ENCODE data around the gene BABAM2. TPM values are rescaled to one million over a fixed set of nuclear protein-coding genes. Genes with fewer than 3 reads are reported as not detected.

BABAM2 gene
- total RNA-seq, 1 experiment from 2014 or later, result 43.5 TPM

DNA sequence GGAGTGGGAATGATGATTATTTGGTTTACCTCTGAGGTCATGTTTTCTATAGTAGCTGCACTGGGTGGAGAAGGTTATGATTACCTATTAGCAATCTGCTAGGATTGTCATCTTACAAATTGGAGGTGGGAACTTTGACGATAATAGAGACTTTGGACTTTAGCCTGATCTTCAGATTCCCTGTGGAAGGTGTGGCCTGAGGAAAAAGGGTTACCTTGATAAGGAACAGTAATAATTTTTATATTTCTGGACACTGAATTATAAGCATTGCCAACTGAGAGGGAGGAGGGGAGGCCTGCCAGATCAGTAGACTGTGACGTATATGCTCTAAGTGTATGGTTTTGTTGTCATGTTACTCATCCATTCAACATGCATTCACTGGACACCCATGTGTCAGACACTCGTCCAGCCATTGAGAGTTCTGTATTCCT is 318.7 kb downstream of the BABAM2 start:
- H3K4me1 Mint-ChIP-seq (ENCODE audit: low read depth, unreplicated experiment), result peaks cover 17% of the 10 kb centered on the region
- H3K27ac Mint-ChIP-seq (ENCODE audit: unreplicated experiment), result no peak overlapping the region
- no peak overlapping the region for H3K4me3 Mint-ChIP-seq (ENCODE audit: low read depth, unreplicated experiment)
- no peaks in the 10 kb centered on the region for H3K36me3 Mint-ChIP-seq (ENCODE audit: insufficient read depth, unreplicated experiment)
- H3K9me3 Mint-ChIP-seq (ENCODE audit: low read depth, unreplicated experiment), result no peaks in the 10 kb centered on the region
- TF ChIP-seq, protein P1, sequence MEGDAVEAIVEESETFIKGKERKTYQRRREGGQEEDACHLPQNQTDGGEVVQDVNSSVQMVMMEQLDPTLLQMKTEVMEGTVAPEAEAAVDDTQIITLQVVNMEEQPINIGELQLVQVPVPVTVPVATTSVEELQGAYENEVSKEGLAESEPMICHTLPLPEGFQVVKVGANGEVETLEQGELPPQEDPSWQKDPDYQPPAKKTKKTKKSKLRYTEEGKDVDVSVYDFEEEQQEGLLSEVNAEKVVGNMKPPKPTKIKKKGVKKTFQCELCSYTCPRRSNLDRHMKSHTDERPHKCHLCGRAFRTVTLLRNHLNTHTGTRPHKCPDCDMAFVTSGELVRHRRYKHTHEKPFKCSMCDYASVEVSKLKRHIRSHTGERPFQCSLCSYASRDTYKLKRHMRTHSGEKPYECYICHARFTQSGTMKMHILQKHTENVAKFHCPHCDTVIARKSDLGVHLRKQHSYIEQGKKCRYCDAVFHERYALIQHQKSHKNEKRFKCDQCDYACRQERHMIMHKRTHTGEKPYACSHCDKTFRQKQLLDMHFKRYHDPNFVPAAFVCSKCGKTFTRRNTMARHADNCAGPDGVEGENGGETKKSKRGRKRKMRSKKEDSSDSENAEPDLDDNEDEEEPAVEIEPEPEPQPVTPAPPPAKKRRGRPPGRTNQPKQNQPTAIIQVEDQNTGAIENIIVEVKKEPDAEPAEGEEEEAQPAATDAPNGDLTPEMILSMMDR (IDR thresholded peaks at IDR 0.05; ENCODE audit: unreplicated experiment), result no peak
- H3K27me3 Mint-ChIP-seq (ENCODE audit: unreplicated experiment), result no peaks in the 10 kb centered on the region
- no peak for DNase-seq
- BruUV-seq (replicated peaks), result no TSS peak
- intact Hi-C loops (cut with micrococcal nuclease; ENCODE audit: unreplicated experiment), result no loop called here
- CTCF ChIA-PET, result no interaction called here

- Mint-ChIP-seq H3K27ac (ENCODE audit: unreplicated experiment) (no peak overlapping the region), H3K9me3 (ENCODE audit: low read depth, unreplicated experiment) (no peaks in the 10 kb centered on the region), H3K27me3 (ENCODE audit: unreplicated experiment) (no peaks in the 10 kb centered on the region), H3K4me3 (ENCODE audit: low read depth, unreplicated experiment) (no peak overlapping the region), H3K36me3 (ENCODE audit: insufficient read depth, unreplicated experiment) (no peaks in the 10 kb centered on the region), H3K4me1 (ENCODE audit: low read depth, unreplicated experiment) (peaks cover 17% of the 10 kb centered on the region)
- DNase-seq, result no peak
- intact Hi-C loops (cut with micrococcal nuclease; ENCODE audit: unreplicated experiment), result no loop called here
- CTCF ChIA-PET, result no interaction called here
- TF ChIP-seq, protein P1 (IDR thresholded peaks at IDR 0.05; ENCODE audit: unreplicated experiment), result no peak
- BruUV-seq (replicated peaks), result no TSS peak
Observed at GRCh38 chr2:28209864-28210263, 319.3 kb downstream of the BABAM2 start.

DNA sequence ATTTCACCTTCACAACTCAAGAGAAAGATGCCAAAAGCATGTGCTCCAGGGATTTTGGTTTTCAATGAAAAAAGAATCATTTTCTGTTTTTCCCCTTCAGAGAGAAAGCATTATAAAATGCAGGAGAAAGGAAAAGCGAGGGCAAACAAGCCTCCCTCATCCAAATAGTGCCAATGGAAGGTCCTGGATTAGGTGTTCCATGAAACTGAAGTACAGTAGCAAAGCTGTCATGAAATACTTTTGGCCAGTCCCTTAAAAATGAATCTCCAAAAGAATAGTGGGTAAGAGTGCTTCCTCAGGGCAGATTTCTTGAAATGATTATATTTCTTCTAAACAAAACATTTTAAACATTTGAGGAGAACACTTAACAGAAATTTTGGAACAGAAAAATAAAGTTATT is 320.0 kb downstream of the BABAM2 start:
- TF ChIP-seq, protein P1 (IDR thresholded peaks at IDR 0.05; ENCODE audit: unreplicated experiment), result no peak
- no peaks in the 10 kb centered on the region for H3K9me3 Mint-ChIP-seq (ENCODE audit: low read depth, unreplicated experiment)
- DNase-seq, result no peak
- no peak overlapping the region for H3K27ac Mint-ChIP-seq (ENCODE audit: unreplicated experiment)
- no peaks in the 10 kb centered on the region for H3K36me3 Mint-ChIP-seq (ENCODE audit: insufficient read depth, unreplicated experiment)
- CTCF ChIA-PET, result no interaction called here
- intact Hi-C loops (cut with micrococcal nuclease; ENCODE audit: unreplicated experiment), result no loop called here
- H3K4me3 Mint-ChIP-seq (ENCODE audit: low read depth, unreplicated experiment), result no peak overlapping the region
- BruUV-seq (replicated peaks), result no TSS peak
- H3K4me1 Mint-ChIP-seq (ENCODE audit: low read depth, unreplicated experiment), result peaks cover 21% of the 10 kb centered on the region
- H3K27me3 Mint-ChIP-seq (ENCODE audit: unreplicated experiment), result no peaks in the 10 kb centered on the region

DNA sequence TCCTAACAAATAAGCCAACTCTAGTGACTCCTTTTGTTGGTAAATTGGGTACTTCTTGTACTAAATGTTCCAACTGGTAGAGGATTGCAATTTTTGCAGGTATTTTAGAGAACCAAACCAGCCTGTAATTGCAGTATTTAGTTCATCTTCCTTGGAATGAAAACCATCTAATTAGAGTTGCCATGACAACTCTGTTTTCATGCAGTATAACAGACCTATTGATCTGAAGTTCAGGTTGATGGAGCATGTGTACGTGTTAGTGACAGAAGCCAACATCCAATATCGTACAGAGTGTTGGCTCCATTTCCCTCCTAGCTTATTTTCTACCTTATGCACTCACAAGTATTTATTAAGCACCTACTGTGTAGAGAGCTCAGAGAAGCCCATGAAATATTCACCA is 325.8 kb downstream of the BABAM2 start:
- no peak overlapping the region for H3K27ac Mint-ChIP-seq (ENCODE audit: unreplicated experiment)
- BruUV-seq (replicated peaks), result no TSS peak
- no peak for DNase-seq
- H3K9me3 Mint-ChIP-seq (ENCODE audit: low read depth, unreplicated experiment), result no peaks in the 10 kb centered on the region
- TF ChIP-seq, protein P1 (IDR thresholded peaks at IDR 0.05; ENCODE audit: unreplicated experiment), result no peak
- intact Hi-C loops (cut with micrococcal nuclease; ENCODE audit: unreplicated experiment), result no loop called here
- H3K4me1 Mint-ChIP-seq (ENCODE audit: low read depth, unreplicated experiment), result peaks cover 21% of the 10 kb centered on the region
- no peaks in the 10 kb centered on the region for H3K36me3 Mint-ChIP-seq (ENCODE audit: insufficient read depth, unreplicated experiment)
- no peaks in the 10 kb centered on the region for H3K27me3 Mint-ChIP-seq (ENCODE audit: unreplicated experiment)
- CTCF ChIA-PET, result no interaction called here
- no peak overlapping the region for H3K4me3 Mint-ChIP-seq (ENCODE audit: low read depth, unreplicated experiment)
